Mammary epithelial cell (primary cell): ENCODE results near the gene ENC1.

Source experiments
- CTCF ChIP-seq, 2 donors: IDR thresholded peaks in 1 of 2; conservative IDR thresholded peaks in 1 of 2; 2 replicates each; pipeline ENCODE4 v1.5.1; 2011 to 2012; ENCODE audit warnings: inconsistent platforms in 2 of 2, low read length in 2 of 2, mild to moderate bottlenecking in 2 of 2, control low read depth in 1 of 2, low read depth in 1 of 2; ENCODE audit not compliant: insufficient read depth in 1 of 2; ENCODE audit errors: extremely low read depth in 1 of 2
- EZH2 ChIP-seq: IDR thresholded peaks from 2 replicates; pipeline ENCODE4 v1.6.1; 2012; ENCODE audit warnings: low read length, inconsistent platforms, borderline replicate concordance

GRCh38 chr5:74660873-74661272 is 20.3 kb upstream of the ENC1 start:
- TF ChIP-seq CTCF (conservative IDR thresholded peaks at IDR 0.05 in 1 of 2, IDR thresholded peaks at IDR 0.05 in 1 of 2; ENCODE audit: extremely low read depth in 1 of 2, insufficient read depth in 1 of 2, low read depth in 1 of 2, low read length in 2 of 2) (no peak), EZH2 (no peak)
